NK-92 (cell line): Measurements from ENCODE around the gene CNOT1.
"Not testable (repeated sequence)": the region's sequence is repeated elsewhere in the genome, so short reads cannot be mapped to it uniquely, and the experiment has no call there.

Experiments
- DNase-seq: peaks from one replicate; lab custom pipeline; 2025; ENCODE audit not compliant: unreplicated experiment; lab: John Stamatoyannopoulos, UW

CNOT1 gene

DNA sequence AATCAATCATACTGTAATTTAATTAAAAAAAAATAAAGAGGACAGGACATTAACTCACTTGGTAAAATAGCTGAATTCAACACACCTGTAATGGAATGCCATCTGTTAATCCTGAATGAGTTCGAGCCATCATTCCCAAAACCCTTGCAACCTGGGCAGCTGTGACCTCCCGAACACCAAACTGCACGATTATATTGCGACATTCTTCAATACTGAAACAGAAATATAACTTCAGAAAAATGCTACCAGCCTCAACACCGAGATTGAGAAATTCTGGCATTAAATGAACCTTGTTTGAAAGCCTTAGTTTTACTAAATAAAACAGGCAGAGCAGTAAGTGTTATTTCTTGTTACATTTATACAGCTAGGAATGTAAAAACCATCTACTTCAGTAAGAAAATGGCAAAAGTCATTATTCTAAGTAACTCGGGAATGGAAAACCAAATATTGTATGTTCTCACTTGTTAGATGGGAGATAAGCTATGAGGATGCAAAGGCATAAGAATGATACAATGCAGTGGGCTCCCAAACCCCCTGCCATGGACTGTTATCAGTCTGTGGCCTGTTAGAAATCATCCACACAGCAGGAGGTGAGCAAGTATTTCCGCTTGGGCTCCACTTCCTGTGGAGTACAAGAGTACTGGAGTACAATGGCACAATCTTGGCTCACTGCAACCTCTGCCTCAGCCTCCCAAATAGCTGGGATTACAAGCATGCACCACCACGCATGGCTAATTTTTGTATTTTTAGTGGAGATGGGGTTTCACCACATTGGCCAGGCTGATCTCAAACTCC is 46.5 kb downstream of the CNOT1 start:
- DNase-seq, result no peak

GRCh38 chr16:58582133-58582532 is 47.5 kb downstream of the CNOT1 start:
- no peak for DNase-seq

- no peak for DNase-seq
Observed at GRCh38 chr16:58579587-58579986, 50.0 kb downstream of the CNOT1 start.

DNA sequence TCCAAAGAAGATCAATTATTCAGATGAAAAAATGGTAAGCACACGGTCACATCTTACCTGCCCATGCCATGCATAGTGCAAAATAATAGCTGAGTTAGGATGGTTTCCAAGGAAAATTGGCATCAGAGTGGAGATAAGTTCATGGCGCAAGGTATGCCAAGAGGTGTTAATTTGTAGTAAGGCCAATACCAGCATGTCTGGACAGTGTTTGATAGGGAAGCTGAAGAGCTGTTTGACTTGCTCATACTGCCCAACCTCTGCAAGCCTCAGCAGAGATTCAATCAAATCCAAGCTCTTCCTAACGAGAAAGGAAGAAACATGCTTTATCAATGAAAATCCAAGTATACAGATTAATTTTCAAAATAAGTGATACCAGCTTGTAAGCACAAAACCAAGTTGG is 51.0 kb downstream of the CNOT1 start:
- DNase-seq, result no peak

DNA sequence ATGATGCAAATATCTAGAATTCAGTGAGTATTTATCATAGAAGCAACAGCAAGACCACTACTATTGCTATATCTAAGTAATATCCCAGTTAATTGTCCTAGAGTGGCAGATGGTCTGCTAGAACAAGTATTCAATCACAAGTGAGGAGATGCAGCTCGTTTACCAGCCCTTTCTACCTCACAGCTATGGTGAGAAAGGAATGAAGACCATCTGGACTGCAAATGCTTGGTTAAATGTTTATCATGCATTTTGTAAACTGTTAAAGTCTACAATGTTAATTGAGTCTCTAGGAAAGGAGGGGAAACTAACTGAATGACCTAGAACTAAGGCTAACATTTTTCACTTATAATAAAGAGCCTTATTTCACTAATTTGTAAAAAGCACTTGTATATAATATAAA is 52.5 kb downstream of the CNOT1 start:
- DNase-seq, result no peak

- no peak for DNase-seq
Observed at GRCh38 chr16:58574895-58575294, 54.7 kb downstream of the CNOT1 start.

- not testable (repeated sequence) for DNase-seq
Observed at GRCh38 chr16:58565697-58566096, 63.9 kb downstream of the CNOT1 start.

- DNase-seq, result no peak
Observed at GRCh38 chr16:58563775-58564174, 65.9 kb downstream of the CNOT1 start.

- DNase-seq, result no peak
Observed at GRCh38 chr16:58563235-58563634, 66.4 kb downstream of the CNOT1 start.

- DNase-seq, result no peak
Observed at GRCh38 chr16:58556678-58557077, 72.9 kb downstream of the CNOT1 start.

DNA sequence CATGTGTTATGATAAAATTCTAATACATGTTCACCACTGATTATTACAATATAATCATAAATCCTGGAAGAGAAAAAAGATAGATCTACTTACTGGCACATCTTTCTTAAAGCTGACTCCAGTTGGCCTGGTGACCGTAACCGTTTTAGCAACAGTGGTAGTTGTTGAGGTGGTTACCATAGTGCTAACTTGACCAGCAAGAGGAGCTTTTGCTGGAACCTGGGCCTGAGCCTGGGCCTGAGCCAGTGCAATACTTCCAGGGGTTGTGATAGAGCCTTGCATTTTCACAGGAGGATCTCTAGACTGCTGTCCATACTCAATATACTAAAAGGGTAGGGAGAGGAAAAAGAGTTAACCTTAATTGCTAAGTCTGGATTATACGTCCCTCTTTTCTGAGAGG is 78.1 kb downstream of the CNOT1 start:
- DNase-seq, result no peak

DNA sequence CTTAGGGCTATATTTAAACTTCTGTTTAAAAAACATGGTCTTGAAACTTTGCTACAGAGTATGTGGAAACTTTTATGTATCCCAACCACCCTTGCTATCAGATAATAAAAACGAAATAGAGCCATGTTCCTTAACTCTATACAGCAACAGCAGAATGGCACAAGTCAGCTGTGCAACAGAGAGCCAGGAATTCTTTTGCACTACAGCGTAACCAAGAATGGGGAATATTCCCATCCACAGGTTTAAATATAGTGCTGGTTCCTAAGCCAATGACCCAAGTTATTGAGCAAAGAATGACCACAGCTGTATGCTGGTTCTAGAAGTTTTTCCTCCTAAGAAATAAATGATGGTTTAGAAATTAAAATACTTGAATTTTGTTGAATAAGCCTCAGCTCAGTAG is 81.2 kb downstream of the CNOT1 start:
- no peak for DNase-seq

DNA sequence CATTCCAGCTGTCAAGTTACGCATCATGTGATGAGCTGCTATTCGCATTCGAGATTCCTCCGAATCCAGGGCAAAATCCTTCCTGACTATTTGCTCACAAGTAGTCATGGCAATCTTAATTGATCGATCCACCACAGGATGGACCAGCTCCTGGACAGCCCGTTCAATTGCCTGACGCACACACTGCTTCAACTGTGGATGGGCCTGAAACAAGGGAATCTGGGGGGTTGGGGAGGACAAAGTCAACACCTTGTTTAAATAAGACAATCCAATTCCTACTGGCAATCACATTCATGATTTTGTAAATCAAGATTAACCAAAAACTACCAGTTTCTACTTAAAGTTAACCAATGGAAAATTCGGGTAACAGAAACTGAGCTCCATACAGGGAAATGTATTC is 85.9 kb downstream of the CNOT1 start:
- DNase-seq, result no peak

DNA sequence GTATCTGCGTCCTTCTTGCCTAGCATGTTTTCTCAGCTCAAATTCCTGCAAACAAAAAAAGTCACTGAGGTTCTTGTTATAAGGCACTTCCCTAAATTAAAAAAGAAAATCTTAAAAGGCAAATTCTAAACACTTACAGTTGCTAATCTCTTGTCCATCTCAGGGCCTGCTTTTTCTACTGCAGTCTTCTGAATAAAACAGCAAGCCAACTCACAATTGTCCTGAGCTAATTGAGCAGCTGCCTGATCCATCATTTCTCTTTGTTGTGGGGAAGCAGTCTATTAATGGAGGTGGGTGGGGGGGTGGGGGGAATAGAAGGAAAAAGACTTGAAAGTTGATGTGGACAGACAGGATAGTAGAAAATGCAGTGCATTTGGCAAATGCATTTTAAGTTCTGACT is 87.3 kb downstream of the CNOT1 start:
- DNase-seq, result no peak

GRCh38 chr16:58541711-58542110 is 87.9 kb downstream of the CNOT1 start:
- DNase-seq, result no peak

- no peak for DNase-seq
Observed at GRCh38 chr16:58537124-58537906, 92.3 kb downstream of the CNOT1 start.

DNA sequence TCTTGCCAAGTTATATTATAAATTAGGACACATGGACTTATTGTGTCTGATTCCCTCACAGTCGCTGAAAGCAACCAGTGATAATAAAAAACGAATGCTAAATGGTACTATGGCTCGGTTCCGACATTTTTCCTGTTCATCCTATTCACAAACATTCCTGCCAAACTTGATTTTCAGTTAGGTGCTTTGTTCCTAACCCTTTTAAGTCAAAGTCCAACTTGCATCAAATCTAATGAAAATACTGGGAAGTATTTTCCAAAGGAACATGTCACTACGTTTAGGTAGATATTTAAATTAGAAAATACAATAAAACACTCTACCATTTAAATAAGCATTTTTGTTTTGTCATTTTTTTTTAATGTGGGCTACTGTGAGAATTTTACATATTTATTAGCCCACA is 93.3 kb downstream of the CNOT1 start:
- no peak for DNase-seq

DNA sequence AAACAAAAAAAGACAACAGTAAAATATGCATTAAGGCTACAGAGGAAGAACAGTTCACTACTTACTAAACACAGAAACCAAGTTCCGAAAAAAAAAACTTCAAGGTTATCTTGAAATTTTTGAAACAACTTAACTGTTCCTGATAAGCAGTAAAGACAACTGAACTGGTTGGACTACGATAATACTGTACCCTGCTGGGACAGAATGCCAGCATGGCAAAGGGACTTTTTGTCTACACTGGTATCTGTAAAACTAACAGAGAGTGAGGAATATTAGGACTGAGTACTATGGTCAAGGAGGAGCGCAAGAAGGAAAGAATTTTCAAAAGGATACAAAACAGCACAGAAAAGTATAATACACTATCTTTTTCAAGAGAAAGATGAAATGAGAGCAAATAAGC is 94.5 kb downstream of the CNOT1 start:
- no peak for DNase-seq

DNA sequence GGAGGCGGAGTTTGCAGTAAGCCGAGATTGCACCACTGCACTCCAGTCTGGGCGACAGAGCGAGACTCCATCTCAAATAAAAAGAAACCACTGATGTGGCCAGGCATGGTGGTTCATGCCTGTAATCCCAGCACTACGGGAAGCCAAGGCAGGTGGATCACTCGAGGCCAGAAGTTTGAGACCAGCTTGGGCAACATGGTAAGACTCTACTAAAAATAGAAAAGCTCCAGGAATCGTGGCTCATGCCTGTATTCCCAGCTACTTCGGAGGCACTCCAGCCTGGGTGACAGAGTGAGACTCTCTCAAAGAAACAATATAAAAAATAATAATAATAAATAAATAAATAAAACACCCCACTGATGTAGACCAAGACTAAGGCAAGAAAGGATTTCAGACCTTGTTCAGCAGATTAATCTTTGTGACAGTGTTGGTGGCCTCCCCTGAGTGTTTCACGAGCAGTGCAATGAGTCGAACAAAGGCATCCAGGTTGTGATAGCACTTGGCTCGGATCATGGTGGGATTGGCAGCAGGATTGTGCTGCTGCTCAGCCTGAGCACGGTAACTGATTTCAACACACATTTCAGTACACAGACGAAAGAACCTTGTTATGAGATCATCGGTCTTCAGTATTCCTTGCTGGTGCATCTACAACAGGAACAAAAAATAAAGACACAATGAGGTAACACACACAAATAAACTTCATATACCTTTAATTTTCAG is 95.7 kb downstream of the CNOT1 start:
- no peak for DNase-seq

GRCh38 chr16:58532414-58532813 is 97.2 kb downstream of the CNOT1 start:
- no peak for DNase-seq

GRCh38 chr16:58530179-58530578 is 99.4 kb downstream of the CNOT1 start:
- DNase-seq, result no peak

DNA sequence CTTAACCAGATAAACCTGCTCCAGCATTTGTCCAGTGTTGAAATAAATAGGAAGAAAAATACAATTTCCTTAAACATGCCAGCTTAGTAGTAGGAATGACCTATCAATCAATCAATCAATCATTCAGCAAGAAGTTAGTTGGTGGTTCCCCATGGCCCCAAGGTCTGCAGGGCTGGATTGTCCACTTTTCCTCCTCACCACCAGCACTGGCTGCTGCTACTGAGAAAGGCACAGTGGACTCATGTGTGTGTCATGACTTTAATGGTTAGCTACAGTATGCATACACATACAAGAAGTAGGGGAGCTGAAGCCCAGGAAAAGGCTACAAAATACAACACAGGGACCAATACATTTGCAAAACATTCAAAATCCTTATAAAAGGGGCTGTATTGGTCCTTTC is 109.9 kb downstream of the CNOT1 start:
- DNase-seq, result no peak
